ENCODE measurements around the gene ZFP62. TPM values are rescaled to one million over a fixed set of nuclear protein-coding genes. Genes with fewer than 3 reads are reported as not detected.
A peak's percentile ranks its signal among the peaks of the same experiment; 100 is the strongest.

ZFP62 gene
- total and polyA plus RNA-seq, 9 donors = 22.7 to 47.8 (median 33.8) TPM

- H3K9me3 ChIP-seq = no peaks in the 10 kb centered on the region
- no peaks in the 10 kb centered on the region for H3K27me3 ChIP-seq
- H3K4me3 ChIP-seq = no peak overlapping the region
- no peaks in the 10 kb centered on the region for H3K4me1 ChIP-seq (ENCODE audit: insufficient read depth)
- WGBS, 3 donors = 92 to 98% (median 93%) methylated on average over 3 of the region's 3 CpGs
- no peak overlapping the region for H3K27ac ChIP-seq
- TF ChIP-seq, protein P1, sequence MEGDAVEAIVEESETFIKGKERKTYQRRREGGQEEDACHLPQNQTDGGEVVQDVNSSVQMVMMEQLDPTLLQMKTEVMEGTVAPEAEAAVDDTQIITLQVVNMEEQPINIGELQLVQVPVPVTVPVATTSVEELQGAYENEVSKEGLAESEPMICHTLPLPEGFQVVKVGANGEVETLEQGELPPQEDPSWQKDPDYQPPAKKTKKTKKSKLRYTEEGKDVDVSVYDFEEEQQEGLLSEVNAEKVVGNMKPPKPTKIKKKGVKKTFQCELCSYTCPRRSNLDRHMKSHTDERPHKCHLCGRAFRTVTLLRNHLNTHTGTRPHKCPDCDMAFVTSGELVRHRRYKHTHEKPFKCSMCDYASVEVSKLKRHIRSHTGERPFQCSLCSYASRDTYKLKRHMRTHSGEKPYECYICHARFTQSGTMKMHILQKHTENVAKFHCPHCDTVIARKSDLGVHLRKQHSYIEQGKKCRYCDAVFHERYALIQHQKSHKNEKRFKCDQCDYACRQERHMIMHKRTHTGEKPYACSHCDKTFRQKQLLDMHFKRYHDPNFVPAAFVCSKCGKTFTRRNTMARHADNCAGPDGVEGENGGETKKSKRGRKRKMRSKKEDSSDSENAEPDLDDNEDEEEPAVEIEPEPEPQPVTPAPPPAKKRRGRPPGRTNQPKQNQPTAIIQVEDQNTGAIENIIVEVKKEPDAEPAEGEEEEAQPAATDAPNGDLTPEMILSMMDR (IDR thresholded peaks at IDR 0.05) = no peak
- no peak for TF ChIP-seq POLR2A (IDR thresholded peaks at IDR 0.05)
- no peak for TF ChIP-seq EP300 (IDR thresholded peaks at IDR 0.05)
- no peak for DNase-seq
- intact Hi-C loops (cut with DNase I) = no loop called here
- H3K36me3 ChIP-seq = no peaks in the 10 kb centered on the region
Observed at GRCh38 chr5:180839935-180840334, 21.1 kb downstream of the ZFP62 start.

DNA sequence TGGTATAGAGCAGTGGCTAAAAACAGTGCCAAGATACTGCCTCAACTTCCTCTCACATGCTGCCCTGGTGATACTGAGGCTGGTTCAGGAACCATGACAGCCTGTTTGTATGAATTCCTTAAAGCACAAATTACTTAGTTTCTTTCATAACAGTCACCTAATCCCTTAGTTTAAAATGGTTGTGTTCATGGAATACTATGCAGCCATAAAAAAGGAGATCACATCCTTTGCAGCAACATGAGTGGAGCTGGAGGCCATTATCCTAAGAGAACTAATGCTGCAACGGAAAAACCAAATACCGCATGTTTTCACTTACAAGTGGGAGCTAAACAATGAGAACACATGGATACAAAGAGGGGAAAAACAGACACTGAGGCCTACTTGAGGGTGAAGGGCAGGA, 21.8 kb downstream of the ZFP62 start:
- TF ChIP-seq EP300 (IDR thresholded peaks at IDR 0.05) (no peak), POLR2A (IDR thresholded peaks at IDR 0.05) (no peak)
- TF ChIP-seq, protein P1 (IDR thresholded peaks at IDR 0.05) = no peak
- intact Hi-C loops (cut with DNase I) = no loop called here
- no peaks in the 10 kb centered on the region for H3K9me3 ChIP-seq
- no peaks in the 10 kb centered on the region for H3K36me3 ChIP-seq
- H3K4me1 ChIP-seq (ENCODE audit: insufficient read depth) = no peaks in the 10 kb centered on the region
- H3K4me3 ChIP-seq = no peak overlapping the region
- DNase-seq = no peak
- no peak overlapping the region for H3K27ac ChIP-seq
- 95 to 98% (median 96%) methylated on average over 2 of the region's 2 CpGs for whole genome bisulfite sequencing, 3 donors
- no peaks in the 10 kb centered on the region for H3K27me3 ChIP-seq

DNA sequence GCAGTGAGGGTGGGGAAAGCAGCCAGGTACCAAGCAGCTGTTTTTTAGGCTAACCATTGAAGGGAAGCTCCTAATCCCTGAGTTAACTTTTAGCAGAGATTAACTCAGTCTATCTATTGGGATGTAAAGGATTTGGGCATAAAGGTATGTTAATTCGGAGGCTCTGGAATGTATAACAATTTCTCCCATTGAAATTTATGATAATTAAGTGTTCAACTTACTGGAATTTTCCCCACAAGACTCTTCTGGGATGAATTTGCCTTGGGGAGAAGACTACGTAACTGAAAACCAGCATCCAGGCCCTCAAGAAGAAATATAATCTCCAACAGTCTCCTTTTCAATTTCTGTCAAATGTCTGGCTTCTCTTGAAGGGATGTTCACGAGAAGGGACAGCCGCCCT, 23.6 kb downstream of the ZFP62 start:
- no peak overlapping the region for H3K4me3 ChIP-seq
- H3K4me1 ChIP-seq (ENCODE audit: insufficient read depth) = peaks cover 2% of the 10 kb centered on the region
- no peaks in the 10 kb centered on the region for H3K27me3 ChIP-seq
- no peak overlapping the region for H3K27ac ChIP-seq
- intact Hi-C loops (cut with DNase I) = no loop called here
- no peak for DNase-seq
- H3K36me3 ChIP-seq = no peaks in the 10 kb centered on the region
- WGBS, 3 donors = 90 to 96% (median 93%) methylated on average over 4 of the region's 4 CpGs
- H3K9me3 ChIP-seq = no peaks in the 10 kb centered on the region
- TF ChIP-seq POLR2A (IDR thresholded peaks at IDR 0.05) = no peak
- TF ChIP-seq, protein P1 (IDR thresholded peaks at IDR 0.05) = no peak
- no peak for TF ChIP-seq EP300 (IDR thresholded peaks at IDR 0.05)

- WGBS, 3 donors = 42 to 51% (median 51%) methylated on average over 2 of the region's 2 CpGs
- Histone ChIP-seq H3K4me3 (peak overlapping the region; percentile 87), H3K4me1 (ENCODE audit: insufficient read depth) (peaks cover 5% of the 10 kb centered on the region), H3K27ac (no peak overlapping the region), H3K36me3 (no peaks in the 10 kb centered on the region), H3K27me3 (no peaks in the 10 kb centered on the region), H3K9me3 (no peaks in the 10 kb centered on the region)
- TF ChIP-seq, protein P1 (IDR thresholded peaks at IDR 0.05) = no peak
- TF ChIP-seq EP300 (IDR thresholded peaks at IDR 0.05) = no peak
- no peak for TF ChIP-seq POLR2A (IDR thresholded peaks at IDR 0.05)
- intact Hi-C loops (cut with DNase I) = loop anchor here in 1 of 4 donors (5.0 kb wide), 1 partner anchor 45 kb away; no protein-coding TSS in a partner anchor
- no peak for DNase-seq
Observed at GRCh38 chr5:180832638-180833068, 28.4 kb downstream of the ZFP62 start.

Data from ovary (tissue), 9 donors.